BLaER1 (cell line): ENCODE data around the gene TMUB1.

Experiments
- H3K27ac ChIP-seq: shearing (Covaris generic); formaldehyde crosslinking; 2 replicates; pipeline ENCODE4 v1.8.1; 2022
- H3K27me3 ChIP-seq: shearing (Covaris generic); formaldehyde crosslinking; 2 replicates; pipeline ENCODE4 v1.8.1; 2022
- H3K36me3 ChIP-seq: shearing (Covaris generic); formaldehyde crosslinking; 2 replicates; pipeline ENCODE4 v1.8.1; 2022
- H3K4me1 ChIP-seq: shearing (Covaris generic); formaldehyde crosslinking; 2 replicates; pipeline ENCODE4 v1.8.1; 2022
- H3K4me2 ChIP-seq: shearing (Covaris generic); formaldehyde crosslinking; 2 replicates; pipeline ENCODE4 v1.8.1; 2022
- H3K4me3 ChIP-seq: shearing (Covaris generic); formaldehyde crosslinking; 2 replicates; pipeline ENCODE4 v1.8.1; 2022
- H3K9ac ChIP-seq: shearing (Covaris generic); formaldehyde crosslinking; 2 replicates; pipeline ENCODE4 v1.8.1; 2022
- H3K9me3 ChIP-seq: shearing (Covaris generic); formaldehyde crosslinking; 2 replicates; pipeline ENCODE4 v1.8.1; 2022
- H4K20me1 ChIP-seq: shearing (Covaris generic); formaldehyde crosslinking; 2 replicates; pipeline ENCODE4 v1.8.1; 2022
- Cebpa-rat ChIP-seq: shearing (Covaris generic); IDR thresholded peaks from 2 replicates; pipeline ENCODE4 v1.8.1; 2022

The TMUB1 gene

GRCh38 chr7:151063212-151063561, 20.1 kb downstream of the TMUB1 start:
- Histone ChIP-seq H3K4me3 (no peak overlapping the region), H3K36me3 (peaks cover 62% of the 10 kb centered on the region)

GRCh38 chr7:151062399-151063211, 20.7 kb downstream of the TMUB1 start:
- H3K27ac ChIP-seq, result no peak overlapping the region
- peaks cover 59% of the 10 kb centered on the region for H4K20me1 ChIP-seq
- H3K4me2 ChIP-seq, result no peak overlapping the region
- no peak for TF ChIP-seq Cebpa-rat
- peaks cover 33% of the 10 kb centered on the region for H3K4me1 ChIP-seq
- no peaks in the 10 kb centered on the region for H3K27me3 ChIP-seq
- peaks cover 57% of the 10 kb centered on the region for H3K36me3 ChIP-seq
- no peak overlapping the region for H3K9ac ChIP-seq
- H3K4me3 ChIP-seq, result no peak overlapping the region
- H3K9me3 ChIP-seq, result no peaks in the 10 kb centered on the region

More at GRCh38 chr7:151063212-151063561, 20.1 kb downstream of the TMUB1 start:
- Histone ChIP-seq H3K4me2 (no peak overlapping the region), H3K27me3 (no peaks in the 10 kb centered on the region), H4K20me1 (peaks cover 64% of the 10 kb centered on the region), H3K9me3 (no peaks in the 10 kb centered on the region), H3K9ac (no peak overlapping the region), H3K4me1 (peaks cover 32% of the 10 kb centered on the region), H3K27ac (no peak overlapping the region)
- TF ChIP-seq Cebpa-rat, result no peak

- H3K36me3 ChIP-seq, result peaks cover 51% of the 10 kb centered on the region
- H3K4me3 ChIP-seq, result no peak overlapping the region
- H3K4me1 ChIP-seq, result peaks cover 38% of the 10 kb centered on the region
- H4K20me1 ChIP-seq, result peaks cover 59% of the 10 kb centered on the region
- H3K27me3 ChIP-seq, result no peaks in the 10 kb centered on the region
- TF ChIP-seq Cebpa-rat, result no peak
- H3K27ac ChIP-seq, result peak overlapping the region; percentile 84; the same call in 1 of the 2 replicates
- no peaks in the 10 kb centered on the region for H3K9me3 ChIP-seq
- peak overlapping the region; percentile 96 for H3K4me2 ChIP-seq
- H3K9ac ChIP-seq, result peak overlapping the region; percentile 87; the same call in 1 of the 2 replicates
Observed at GRCh38 chr7:151062111-151062398, 21.2 kb downstream of the TMUB1 start.

- Histone ChIP-seq H3K4me3 (peak overlapping the region; percentile 89), H3K9ac (peak overlapping the region; percentile 87), H3K36me3 (peaks cover 45% of the 10 kb centered on the region), H3K4me1 (peaks cover 43% of the 10 kb centered on the region), H3K9me3 (no peaks in the 10 kb centered on the region), H3K27ac (peak overlapping the region; percentile 84), H3K4me2 (peak overlapping the region; percentile 96), H3K27me3 (no peaks in the 10 kb centered on the region), H4K20me1 (peaks cover 54% of the 10 kb centered on the region)
- TF ChIP-seq Cebpa-rat, result no peak
Observed at GRCh38 chr7:151061213-151062110, 21.8 kb downstream of the TMUB1 start.

GRCh38 chr7:151060416-151061212, 22.7 kb downstream of the TMUB1 start:
- Histone ChIP-seq H3K27ac (peak overlapping the region; percentile 84), H3K27me3 (no peaks in the 10 kb centered on the region), H3K4me3 (peak overlapping the region; percentile 89), H3K9me3 (no peaks in the 10 kb centered on the region), H3K4me1 (peaks cover 49% of the 10 kb centered on the region), H3K4me2 (peak overlapping the region; percentile 96), H3K9ac (peak overlapping the region; percentile 87), H3K36me3 (peaks cover 37% of the 10 kb centered on the region), H4K20me1 (peaks cover 46% of the 10 kb centered on the region)
- no peak for TF ChIP-seq Cebpa-rat

GRCh38 chr7:151060113-151060415, 23.2 kb downstream of the TMUB1 start:
- no peak for TF ChIP-seq Cebpa-rat
- Histone ChIP-seq H3K36me3 (peaks cover 31% of the 10 kb centered on the region), H3K27ac (peak overlapping the region; percentile 84), H4K20me1 (peaks cover 40% of the 10 kb centered on the region), H3K9me3 (no peaks in the 10 kb centered on the region), H3K4me1 (peaks cover 49% of the 10 kb centered on the region), H3K9ac (peak overlapping the region; percentile 87), H3K4me3 (peak overlapping the region; percentile 89), H3K4me2 (peak overlapping the region; percentile 96), H3K27me3 (no peaks in the 10 kb centered on the region)

- Histone ChIP-seq H3K36me3 (peaks cover 26% of the 10 kb centered on the region), H3K27ac (peak within 1 kb of the TSS; percentile 84), H3K9ac (peak within 1 kb of the TSS; percentile 87), H3K9me3 (no peaks in the 10 kb centered on the region), H3K4me1 (peaks cover 49% of the 10 kb centered on the region), H3K4me3 (peak within 1 kb of the TSS; percentile 89), H3K27me3 (no peaks in the 10 kb centered on the region), H3K4me2 (peak within 1 kb of the TSS; percentile 96), H4K20me1 (peaks cover 35% of the 10 kb centered on the region)
- no peak for TF ChIP-seq Cebpa-rat
Observed at GRCh38 chr7:151059367-151060112, 23.8 kb downstream of the TMUB1 start, which contains the start of gene SLC4A2. TSS of gene SLC4A2 (plus strand) at chr7:151059589. CDS start at chr7:151061988, 2,399 bp downstream.

GRCh38 chr7:151058781-151059366, 24.4 kb downstream of the TMUB1 start:
- no peaks in the 10 kb centered on the region for H3K27me3 ChIP-seq
- peak overlapping the region; percentile 89 for H3K4me3 ChIP-seq
- H3K27ac ChIP-seq, result peak overlapping the region; percentile 84
- peaks cover 49% of the 10 kb centered on the region for H3K4me1 ChIP-seq
- peaks cover 26% of the 10 kb centered on the region for H3K36me3 ChIP-seq
- H3K4me2 ChIP-seq, result peak overlapping the region; percentile 96
- peak overlapping the region; percentile 87 for H3K9ac ChIP-seq
- TF ChIP-seq Cebpa-rat, result no peak
- H3K9me3 ChIP-seq, result no peaks in the 10 kb centered on the region
- peaks cover 34% of the 10 kb centered on the region for H4K20me1 ChIP-seq
